Activated CD4-positive, alpha-beta T cell treated with anti-CD3 and anti-CD28 coated beads, Interleukin-2, amount 10 ng/mL, durations not matched to agents 7 days and 5 days (primary cell): Measurements from ENCODE around the gene KLHL14. TPM values are rescaled to one million over a fixed set of nuclear protein-coding genes. Genes with fewer than 3 reads are reported as not detected.

ENCODE experiments used
- CTCF ChIA-PET: fragments of 350-600 bp; sonication (Branson Sonifier 250); formaldehyde crosslinking; loops from one replicate; lab custom pipeline; 2021; ENCODE audit warnings: antibody characterized with exemption; lab: Charles Lee
- POLR2A ChIA-PET: fragments of 350-600 bp; sonication (Branson Sonifier 250); formaldehyde crosslinking; loops from one replicate; lab custom pipeline; 2021; ENCODE audit warnings: antibody characterized with exemption; lab: Charles Lee
- DNase-seq: peaks from one replicate; pipeline ENCODE4 v3.0.0-alpha.2; 2020
- H3K27ac Mint-ChIP-seq: one replicate; pipeline ENCODE4 v1.8.0; 2021; ENCODE audit warnings: mild to moderate bottlenecking, moderate library complexity, mixed read lengths
- H3K27me3 Mint-ChIP-seq: one replicate; pipeline ENCODE4 v1.8.0; 2021; ENCODE audit warnings: mixed read lengths
- H3K36me3 Mint-ChIP-seq: one replicate; pipeline ENCODE4 v1.8.0; 2021; ENCODE audit warnings: low read depth, mixed read lengths
- H3K4me1 Mint-ChIP-seq: one replicate; pipeline ENCODE4 v1.8.0; 2021; ENCODE audit warnings: mixed read lengths
- H3K4me3 Mint-ChIP-seq: one replicate; pipeline ENCODE4 v1.8.0; 2021; ENCODE audit warnings: mild to moderate bottlenecking, moderate library complexity, mixed read lengths
- H3K9me3 Mint-ChIP-seq: one replicate; pipeline ENCODE4 v1.8.0; 2021; ENCODE audit warnings: mixed read lengths
- total RNA-seq, 2 experiments: library from RNA; stranded (reverse); gene quantifications; one replicate each; pipeline ENCODE4 v1.2.3, GENCODE V29; 2021

Gene KLHL14
- total RNA-seq, 2 experiments from 2014 or later, result not detected

DNA sequence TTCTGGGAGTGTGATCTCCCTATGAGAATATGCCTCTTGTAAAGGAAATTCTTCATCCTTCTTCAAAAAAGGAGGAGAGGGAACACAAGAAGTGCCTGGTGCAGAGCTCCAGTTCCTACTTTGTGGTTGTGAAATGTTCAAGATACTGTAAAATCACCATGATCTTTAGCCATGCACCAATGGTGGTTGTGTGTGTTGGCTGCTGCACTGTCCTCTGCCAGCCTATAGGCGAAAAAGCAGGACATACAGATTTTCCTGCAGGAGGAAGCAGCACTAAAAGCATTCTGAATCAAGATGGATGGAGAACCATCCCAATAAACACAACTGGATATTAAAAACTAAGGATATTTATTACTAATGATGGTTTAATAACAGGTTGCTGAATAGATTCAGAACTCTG lies 6.2 kb upstream of the KLHL14 start:
- H3K4me3 Mint-ChIP-seq, result no peak overlapping the region
- H3K4me1 Mint-ChIP-seq, result no peaks in the 10 kb centered on the region
- DNase-seq, result no peak
- H3K27me3 Mint-ChIP-seq, result peaks cover 5% of the 10 kb centered on the region
- no peak overlapping the region for H3K27ac Mint-ChIP-seq
- ChIA-PET CTCF (interaction anchor here (0.6 kb wide), 1 partner anchor 1830 kb away, joined by 4 read pairs; no protein-coding TSS in a partner anchor), POLR2A (no interaction called here)
- H3K9me3 Mint-ChIP-seq, result no peaks in the 10 kb centered on the region
- H3K36me3 Mint-ChIP-seq, result no peaks in the 10 kb centered on the region

DNA sequence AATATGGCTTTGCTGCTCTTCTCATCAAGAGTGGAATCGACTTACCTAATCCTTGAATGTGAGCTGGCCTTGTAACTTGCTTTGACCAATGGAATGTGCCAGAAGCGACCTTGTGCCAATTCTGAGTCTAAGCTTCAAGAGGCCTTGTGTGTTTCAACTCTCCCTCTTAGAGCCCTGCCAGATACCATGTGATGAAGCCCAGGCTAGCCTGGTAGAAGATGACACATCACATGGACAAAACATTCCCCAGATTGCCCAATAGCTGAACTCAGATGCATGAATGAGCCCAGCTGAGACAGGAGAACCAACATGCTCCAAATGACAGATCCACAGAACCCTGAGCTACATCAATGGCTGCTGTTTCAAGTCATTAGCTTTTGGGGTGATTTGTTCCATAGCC lies 4.2 kb upstream of the KLHL14 start:
- Mint-ChIP-seq H3K4me3 (no peak overlapping the region), H3K27me3 (peaks cover 22% of the 10 kb centered on the region), H3K9me3 (no peaks in the 10 kb centered on the region), H3K36me3 (no peaks in the 10 kb centered on the region), H3K27ac (no peak overlapping the region), H3K4me1 (no peaks in the 10 kb centered on the region)
- ChIA-PET CTCF (no interaction called here), POLR2A (no interaction called here)
- no peak for DNase-seq

DNA sequence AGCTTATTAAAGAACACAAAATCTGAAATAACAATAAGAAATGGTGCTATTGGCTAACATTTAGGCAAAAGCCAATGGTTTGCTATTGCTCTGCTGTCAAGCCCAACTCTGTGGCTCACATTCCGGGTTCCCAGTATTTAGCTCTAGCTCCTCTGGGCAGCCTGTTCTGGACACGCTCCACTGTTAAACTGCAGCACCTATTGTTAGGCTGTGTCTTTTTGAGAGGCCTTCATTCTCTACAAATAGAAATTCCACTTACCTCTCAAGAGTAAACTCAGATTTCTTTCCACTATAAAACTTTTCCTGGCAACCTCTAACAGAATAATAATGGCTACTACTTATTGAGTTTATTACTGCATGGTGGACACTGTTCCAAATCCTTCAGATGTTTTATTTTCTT lies 3.7 kb upstream of the KLHL14 start:
- H3K4me1 Mint-ChIP-seq, result no peaks in the 10 kb centered on the region
- H3K36me3 Mint-ChIP-seq, result no peaks in the 10 kb centered on the region
- POLR2A ChIA-PET, result no interaction called here
- H3K4me3 Mint-ChIP-seq, result no peak overlapping the region
- no peaks in the 10 kb centered on the region for H3K9me3 Mint-ChIP-seq
- CTCF ChIA-PET, result interaction anchor here (0.6 kb wide), 1 partner anchor 66 kb away, joined by 8 read pairs; no protein-coding TSS in a partner anchor
- no peak overlapping the region for H3K27ac Mint-ChIP-seq
- H3K27me3 Mint-ChIP-seq, result peaks cover 22% of the 10 kb centered on the region
- DNase-seq, result no peak

DNA sequence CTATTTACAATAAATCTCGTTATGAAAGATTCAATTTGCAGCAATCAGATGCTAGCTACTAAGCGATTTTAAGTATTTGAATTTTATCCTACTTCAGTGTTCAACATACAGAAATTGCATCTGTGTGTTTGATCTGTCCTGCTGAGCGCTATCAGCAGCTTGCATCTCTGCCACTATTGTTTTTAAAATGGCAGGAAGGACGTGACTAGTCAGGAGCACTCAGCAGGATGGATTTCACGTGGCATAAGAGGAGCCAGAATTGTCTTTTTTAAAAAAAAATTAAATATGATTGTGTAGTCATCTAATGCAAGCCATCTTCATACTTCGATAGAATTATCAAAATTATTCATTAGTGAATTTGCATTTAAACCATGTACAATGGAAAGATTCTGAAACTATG lies 2.8 kb upstream of the KLHL14 start:
- DNase-seq, result no peak
- Mint-ChIP-seq H3K36me3 (no peaks in the 10 kb centered on the region), H3K4me1 (no peaks in the 10 kb centered on the region), H3K4me3 (no peak overlapping the region), H3K27me3 (peaks cover 29% of the 10 kb centered on the region), H3K9me3 (no peaks in the 10 kb centered on the region), H3K27ac (no peak overlapping the region)
- ChIA-PET CTCF (interaction anchor here (0.6 kb wide), 1 partner anchor 67 kb away, joined by 8 read pairs; no protein-coding TSS in a partner anchor), POLR2A (no interaction called here)

- H3K4me1 Mint-ChIP-seq, result no peaks in the 10 kb centered on the region
- ChIA-PET POLR2A (interaction anchor here (0.5 kb wide), 1 partner anchor 16 kb away, joined by 4 read pairs; no protein-coding TSS in a partner anchor), CTCF (no interaction called here)
- H3K9me3 Mint-ChIP-seq, result no peaks in the 10 kb centered on the region
- H3K4me3 Mint-ChIP-seq, result no peak overlapping the region
- no peak for DNase-seq
- no peak overlapping the region for H3K27ac Mint-ChIP-seq
- H3K27me3 Mint-ChIP-seq, result peaks cover 46% of the 10 kb centered on the region
- H3K36me3 Mint-ChIP-seq, result no peaks in the 10 kb centered on the region
Observed at GRCh38 chr18:32773382-32773712, 524 bp upstream of the KLHL14 start.

GRCh38 chr18:32771871-32772580 lies 797 bp downstream of the KLHL14 start:
- POLR2A ChIA-PET, result no interaction called here
- Mint-ChIP-seq H3K9me3 (no peaks in the 10 kb centered on the region), H3K27me3 (peaks cover 52% of the 10 kb centered on the region), H3K4me1 (no peaks in the 10 kb centered on the region), H3K36me3 (no peaks in the 10 kb centered on the region), H3K27ac (no peak overlapping the region), H3K4me3 (no peak overlapping the region)
- no peak for DNase-seq
- CTCF ChIA-PET, result no interaction called here

GRCh38 chr18:32771169-32771751 lies 1.6 kb downstream of the KLHL14 start:
- peaks cover 54% of the 10 kb centered on the region for H3K27me3 Mint-ChIP-seq
- POLR2A ChIA-PET, result no interaction called here
- H3K36me3 Mint-ChIP-seq, result no peaks in the 10 kb centered on the region
- CTCF ChIA-PET, result no interaction called here
- no peaks in the 10 kb centered on the region for H3K9me3 Mint-ChIP-seq
- H3K27ac Mint-ChIP-seq, result no peak overlapping the region
- no peak for DNase-seq
- H3K4me1 Mint-ChIP-seq, result no peaks in the 10 kb centered on the region
- no peak overlapping the region for H3K4me3 Mint-ChIP-seq

DNA sequence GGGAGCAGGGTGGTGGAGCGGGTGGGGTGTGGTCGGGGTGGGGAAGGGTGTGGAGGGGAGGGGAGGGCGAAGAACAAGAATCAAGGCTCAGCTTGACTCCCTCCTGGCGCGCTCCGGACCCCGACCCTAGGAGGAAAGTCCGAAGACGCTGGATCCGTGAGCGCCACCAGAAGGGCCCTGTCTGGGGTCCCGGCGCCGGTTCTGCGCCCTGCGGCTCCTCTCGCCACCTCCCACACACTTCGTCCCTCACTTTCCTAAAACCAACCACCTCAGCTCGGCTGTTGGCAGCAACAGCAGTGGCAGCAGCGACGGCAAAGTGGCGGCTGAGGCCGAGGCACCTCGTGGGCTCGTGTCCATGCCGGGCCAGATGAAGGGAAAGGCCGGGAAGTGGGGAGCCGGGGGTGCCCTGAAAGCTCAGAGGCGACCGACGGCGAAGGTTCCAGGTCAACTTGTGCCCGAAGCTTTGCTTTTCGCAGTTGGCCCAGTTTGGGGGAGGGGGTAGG lies 2.1 kb downstream of the KLHL14 start:
- no peaks in the 10 kb centered on the region for H3K9me3 Mint-ChIP-seq
- POLR2A ChIA-PET, result no interaction called here
- CTCF ChIA-PET, result no interaction called here
- DNase-seq, result no peak
- H3K4me1 Mint-ChIP-seq, result no peaks in the 10 kb centered on the region
- no peak overlapping the region for H3K4me3 Mint-ChIP-seq
- H3K27me3 Mint-ChIP-seq, result peaks cover 54% of the 10 kb centered on the region
- H3K27ac Mint-ChIP-seq, result no peak overlapping the region
- no peaks in the 10 kb centered on the region for H3K36me3 Mint-ChIP-seq

- ChIA-PET CTCF (no interaction called here), POLR2A (no interaction called here)
- Mint-ChIP-seq H3K9me3 (no peaks in the 10 kb centered on the region), H3K27ac (no peak overlapping the region), H3K4me1 (no peaks in the 10 kb centered on the region), H3K36me3 (no peaks in the 10 kb centered on the region), H3K4me3 (no peak overlapping the region), H3K27me3 (peaks cover 54% of the 10 kb centered on the region)
- no peak for DNase-seq
Observed at GRCh38 chr18:32770054-32770665, 2.7 kb downstream of the KLHL14 start.

- H3K36me3 Mint-ChIP-seq, result no peaks in the 10 kb centered on the region
- no peaks in the 10 kb centered on the region for H3K4me1 Mint-ChIP-seq
- ChIA-PET POLR2A (no interaction called here), CTCF (no interaction called here)
- H3K4me3 Mint-ChIP-seq, result no peak overlapping the region
- peaks cover 54% of the 10 kb centered on the region for H3K27me3 Mint-ChIP-seq
- no peak overlapping the region for H3K27ac Mint-ChIP-seq
- H3K9me3 Mint-ChIP-seq, result no peaks in the 10 kb centered on the region
- no peak for DNase-seq
Observed at GRCh38 chr18:32769586-32770053, 3.2 kb downstream of the KLHL14 start.

DNA sequence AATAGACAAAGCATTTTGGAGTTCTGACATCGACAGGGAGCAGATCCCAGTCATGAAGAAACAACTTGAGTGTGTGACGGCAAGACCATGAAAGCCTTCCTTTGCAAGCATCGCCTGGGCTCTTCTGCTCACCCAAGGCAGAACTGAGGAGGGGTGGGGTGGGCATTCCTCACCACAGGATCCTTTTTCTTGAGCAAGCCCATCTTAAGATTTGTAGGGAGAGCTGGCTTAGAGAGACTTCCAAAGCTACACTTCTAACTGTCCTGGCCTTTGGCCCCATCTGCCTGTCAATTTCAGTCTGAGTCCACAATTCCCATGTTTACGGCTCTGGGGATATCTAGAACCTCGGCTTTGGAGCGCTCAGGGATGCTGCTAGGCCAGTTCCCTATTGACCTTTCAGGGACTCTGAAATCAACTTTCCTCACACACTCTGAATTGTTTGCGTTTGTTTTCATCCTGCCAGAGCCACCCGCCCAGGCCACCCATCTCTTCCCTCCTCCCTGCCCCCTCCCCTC lies 3.7 kb downstream of the KLHL14 start:
- no peak for DNase-seq
- POLR2A ChIA-PET, result no interaction called here
- Mint-ChIP-seq H3K9me3 (no peaks in the 10 kb centered on the region), H3K36me3 (no peaks in the 10 kb centered on the region), H3K27ac (no peak overlapping the region), H3K4me1 (no peaks in the 10 kb centered on the region), H3K4me3 (no peak overlapping the region), H3K27me3 (peaks cover 50% of the 10 kb centered on the region)
- CTCF ChIA-PET, result no interaction called here

DNA sequence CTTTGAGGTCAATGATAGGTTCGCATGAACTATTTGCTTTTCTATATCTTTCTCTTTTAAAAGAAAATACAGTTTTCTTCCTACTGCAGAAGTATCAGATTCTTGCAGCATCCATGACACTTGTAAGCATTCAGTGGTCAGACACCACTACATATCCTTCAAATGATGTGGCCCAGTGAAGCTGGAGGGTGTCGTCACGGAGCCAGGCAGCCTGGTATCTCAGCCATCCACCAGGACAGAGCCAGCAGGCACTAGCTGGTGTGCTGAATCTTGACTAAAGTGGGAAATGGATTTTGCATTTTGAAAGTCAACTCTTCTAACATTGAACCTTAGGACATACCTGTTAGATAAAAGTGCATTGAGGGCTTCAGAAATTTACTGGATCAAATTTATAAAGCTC lies 5.4 kb downstream of the KLHL14 start:
- ChIA-PET POLR2A (no interaction called here), CTCF (no interaction called here)
- Mint-ChIP-seq H3K9me3 (no peaks in the 10 kb centered on the region), H3K4me3 (no peak overlapping the region), H3K36me3 (no peaks in the 10 kb centered on the region), H3K27ac (no peak overlapping the region), H3K27me3 (peaks cover 35% of the 10 kb centered on the region), H3K4me1 (no peaks in the 10 kb centered on the region)
- DNase-seq, result no peak

- POLR2A ChIA-PET, result no interaction called here
- Mint-ChIP-seq H3K36me3 (no peaks in the 10 kb centered on the region), H3K4me1 (no peaks in the 10 kb centered on the region), H3K27me3 (peaks cover 26% of the 10 kb centered on the region), H3K27ac (no peak overlapping the region), H3K4me3 (no peak overlapping the region), H3K9me3 (no peaks in the 10 kb centered on the region)
- CTCF ChIA-PET, result no interaction called here
- no peak for DNase-seq
Observed at GRCh38 chr18:32764611-32765244, 8.1 kb downstream of the KLHL14 start.
